CD14-positive monocyte (primary cell): ENCODE measurements around the gene DNAH3. TPM values are rescaled to one million over a fixed set of nuclear protein-coding genes. Genes with fewer than 3 reads are reported as not detected.

Source experiments
- DNase-seq, 3 donors: peaks; one replicate each; pipeline ENCODE4 v3.0.0-alpha.2; 2011 to 2022
- H2AFZ ChIP-seq: 2 replicates; pipeline ENCODE4 v1.6.0; 2012; ENCODE audit warnings: mild to moderate bottlenecking, low read depth, low read length, inconsistent platforms; ENCODE audit not compliant: insufficient read depth, poor library complexity, severe bottlenecking
- H3K27ac ChIP-seq, 2 donors: 1 replicate in 1 of 2; 2 replicates in 1 of 2; pipeline ENCODE4 v1.5.1; 2012 to 2013; ENCODE audit warnings: low read length in 2 of 2, control low read depth in 1 of 2, inconsistent platforms in 1 of 2, low read depth in 1 of 2, mild to moderate bottlenecking in 1 of 2
- H3K27me3 ChIP-seq, 2 donors: one replicate each; pipeline versions ENCODE4 v1.6.0 to v1.6.1; 2011 to 2013; ENCODE audit warnings: low read length in 2 of 2; ENCODE audit not compliant: control insufficient read depth in 2 of 2, insufficient read depth in 2 of 2
- H3K36me3 ChIP-seq, 2 donors: replicated peaks in 1 of 2; 1 replicate in 1 of 2; 2 replicates in 1 of 2; pipeline versions ENCODE4 v1.5.1 to v1.6.1; 2012 to 2013; ENCODE audit warnings: low read length in 2 of 2, control low read depth in 1 of 2, inconsistent platforms in 1 of 2, mild to moderate bottlenecking in 1 of 2; ENCODE audit not compliant: insufficient read depth in 2 of 2, control insufficient read depth in 1 of 2
- H3K4me1 ChIP-seq, 2 donors: 1 replicate in 1 of 2; 2 replicates in 1 of 2; pipeline versions ENCODE4 v1.5.1 to v1.6.1; 2012 to 2013; ENCODE audit warnings: low read length in 2 of 2, control low read depth in 1 of 2, inconsistent platforms in 1 of 2, mild to moderate bottlenecking in 1 of 2, moderate library complexity in 1 of 2; ENCODE audit not compliant: insufficient read depth in 2 of 2, control insufficient read depth in 1 of 2
- H3K4me2 ChIP-seq: replicated peaks from 2 replicates; pipeline ENCODE3; 2012; ENCODE audit warnings: low read length, moderate library complexity, mild to moderate bottlenecking; ENCODE audit not compliant: poor library complexity, severe bottlenecking; ENCODE audit errors: extremely low read depth
- H3K4me3 ChIP-seq, 3 experiments: fragments of 200-600 bp in 1 of 3; sonication (generic) in 1 of 3; replicated peaks in 1 of 3; 1 replicate in 2 of 3; 2 replicates in 1 of 3; pipeline ENCODE4 v1.5.1; 2011 to 2013; ENCODE audit warnings: low read length in 3 of 3, mild to moderate bottlenecking in 3 of 3, control low read depth in 2 of 3, low read depth in 2 of 3, inconsistent platforms in 1 of 3, moderate library complexity in 1 of 3
- H3K79me2 ChIP-seq: 2 replicates; pipeline ENCODE4 v1.6.0; 2012; ENCODE audit warnings: mild to moderate bottlenecking, control low read depth, inconsistent platforms, low read length, moderate library complexity; ENCODE audit not compliant: insufficient read depth
- H3K9ac ChIP-seq: 2 replicates; pipeline ENCODE4 v1.6.0; 2017; ENCODE audit warnings: low read length, mild to moderate bottlenecking; ENCODE audit not compliant: insufficient read depth, poor library complexity, severe bottlenecking
- H3K9me3 ChIP-seq, 2 donors: replicated peaks in 1 of 2; 1 replicate in 1 of 2; 2 replicates in 1 of 2; pipeline versions ENCODE4 v1.5.1 to v1.6.1; 2012 to 2013; ENCODE audit warnings: low read length in 2 of 2, control low read depth in 1 of 2; ENCODE audit not compliant: control insufficient read depth in 1 of 2, insufficient read depth in 1 of 2
- H4K20me1 ChIP-seq: 2 replicates; pipeline ENCODE4 v1.6.0; 2012; ENCODE audit warnings: mild to moderate bottlenecking, low read length, control low read depth, moderate library complexity; ENCODE audit not compliant: insufficient read depth
- H3K27ac Mint-ChIP-seq, 7 donors: one replicate each; pipeline ENCODE4 v1.8.0; 2020; ENCODE audit warnings: mild to moderate bottlenecking in 7 of 7, mixed read lengths in 7 of 7, moderate library complexity in 6 of 7, inconsistent platforms in 2 of 7
- H3K27me3 Mint-ChIP-seq, 3 donors: one replicate each; pipeline ENCODE4 v1.8.0; 2021 to 2022; ENCODE audit warnings: low read depth in 3 of 3, mild to moderate bottlenecking in 3 of 3, mixed read lengths in 3 of 3, moderate library complexity in 3 of 3, inconsistent platforms in 1 of 3
- H3K36me3 Mint-ChIP-seq, 2 donors: one replicate each; pipeline ENCODE4 v1.8.0; 2020; ENCODE audit warnings: mixed read lengths in 2 of 2, inconsistent platforms in 1 of 2, mild to moderate bottlenecking in 1 of 2
- H3K4me1 Mint-ChIP-seq: one replicate; pipeline ENCODE4 v1.8.0; 2020; ENCODE audit warnings: mild to moderate bottlenecking, mixed read lengths
- H3K4me3 Mint-ChIP-seq, 2 donors: one replicate each; pipeline ENCODE4 v1.8.0; 2020; ENCODE audit warnings: mild to moderate bottlenecking in 2 of 2, mixed read lengths in 2 of 2, moderate library complexity in 1 of 2
- H3K9me3 Mint-ChIP-seq, 7 donors: one replicate each; pipeline ENCODE4 v1.8.0; 2020 to 2022; ENCODE audit warnings: mixed read lengths in 7 of 7, mild to moderate bottlenecking in 6 of 7, moderate library complexity in 6 of 7, inconsistent platforms in 2 of 7
- CTCF ChIP-seq: fragments of 200-600 bp; IDR thresholded peaks from one replicate; pipeline ENCODE4 v1.8.0; 2022; ENCODE audit warnings: antibody characterized with exemption, mild to moderate bottlenecking
- WGBS: methylation state at CpG from one replicate; pipeline ENCODE4 v1.1.5; 2013; ENCODE audit warnings: missing lambda C conversion rate; ENCODE audit not compliant: insufficient coverage; 5-methylcytosine and 5-hydroxymethylcytosine counted together
- intact Hi-C, 2 donors: fragments of 100-400 bp; cut with micrococcal nuclease; formaldehyde crosslinking; loops; one replicate each; pipeline versions ENCODE4 v1.15.0 to v1.15.1; 2023
- polyA plus RNA-seq, 3 donors: library from polyadenylated mRNA; depleted of rRNA in 1 of 3; unstranded in 2 of 3; stranded (reverse) in 1 of 3; fragments of 300-500 nt in 2 of 3; fragments of >200 nt in 1 of 3; fragmentation: Illumina TruSeq in 2 of 3; gene quantifications; 1 replicate in 2 of 3; 2 replicates in 1 of 3; pipeline ENCODE4 v1.2.3, GENCODE V29; 2012 to 2021

The DNAH3 gene
- polyA plus RNA-seq, 3 donors = not detected

- Histone ChIP-seq H3K27ac (no peak overlapping the region), H2AFZ (no peak overlapping the region), H3K9ac (no peak overlapping the region), H3K4me2 (no peak overlapping the region), H3K27me3 (no peaks in the 10 kb centered on the region), H3K36me3 (peaks cover 0 to 13% of the 10 kb centered on the region in 2 donors), H3K9me3 (no peaks in the 10 kb centered on the region), H3K79me2 (no peaks in the 10 kb centered on the region), H4K20me1 (no peaks in the 10 kb centered on the region), H3K4me1 (peaks cover 10 to 14% of the 10 kb centered on the region in 2 donors), H3K4me3 (no peak overlapping the region)
- no peak for DNase-seq
- TF ChIP-seq CTCF = no peak
- H3K27ac Mint-ChIP-seq = peak overlapping the region in 1 of 7 donors; percentile 16
- intact Hi-C loops = no loop called here
- H3K4me1 Mint-ChIP-seq = peaks cover 15% of the 10 kb centered on the region
- peaks cover 0 to 3% (median 2%) of the 10 kb centered on the region in 3 donors for H3K27me3 Mint-ChIP-seq
- H3K4me3 Mint-ChIP-seq = no peak overlapping the region
- peaks cover 10 to 11% of the 10 kb centered on the region in 2 donors for H3K36me3 Mint-ChIP-seq
- no CpG with 5 or more reads among the region's 5 CpGs for WGBS
- peaks cover 0 to 3% (median 0%) of the 10 kb centered on the region in 7 donors for H3K9me3 Mint-ChIP-seq
These were observed 230.6 kb downstream of the DNAH3 start for GRCh38 chr16:20920091-20920490.

GRCh38 chr16:20918486-20919239, 232.0 kb downstream of the DNAH3 start:
- no peak for DNase-seq
- peaks cover 14 to 22% of the 10 kb centered on the region in 2 donors for H3K4me1 ChIP-seq
- H3K27ac ChIP-seq = no peak overlapping the region
- H3K79me2 ChIP-seq = no peaks in the 10 kb centered on the region
- no peak overlapping the region for H3K4me3 Mint-ChIP-seq
- no peak overlapping the region for H3K9ac ChIP-seq
- H4K20me1 ChIP-seq = no peaks in the 10 kb centered on the region
- peaks cover 0 to 1% of the 10 kb centered on the region in 2 donors for H3K36me3 ChIP-seq
- TF ChIP-seq CTCF = no peak
- intact Hi-C loops = no loop called here
- no peak overlapping the region for H3K4me3 ChIP-seq
- peaks cover 10 to 11% of the 10 kb centered on the region in 2 donors for H3K36me3 Mint-ChIP-seq
- no peak overlapping the region for H3K4me2 ChIP-seq
- H3K9me3 Mint-ChIP-seq = peaks cover 0 to 3% (median 0%) of the 10 kb centered on the region in 7 donors
- H3K9me3 ChIP-seq = no peaks in the 10 kb centered on the region
- no peak overlapping the region for H2AFZ ChIP-seq
- 100% methylated on average over 1 of the region's 4 CpGs for WGBS
- H3K4me1 Mint-ChIP-seq = peaks cover 21% of the 10 kb centered on the region
- no peaks in the 10 kb centered on the region for H3K27me3 ChIP-seq
- H3K27me3 Mint-ChIP-seq = peaks cover 0 to 3% (median 2%) of the 10 kb centered on the region in 3 donors
- no peak overlapping the region for H3K27ac Mint-ChIP-seq
